Ovary (tissue), 3 donors: ENCODE results near the gene GOLGA3.

Source experiments
- POLR2A ChIP-seq: fragments of 450-650 bp; IDR thresholded peaks from one replicate; pipeline ENCODE4 v1.6.1; 2017; ENCODE audit warnings: antibody characterized with exemption, mild to moderate bottlenecking, moderate library complexity
- TF ChIP-seq, protein P1 (sequence below), 3 donors: fragments of 450-650 bp in 2 of 3; fragments of 200-600 bp in 1 of 3; IDR thresholded peaks; one replicate each; pipeline versions ENCODE4 v1.5.1 to v1.8.0; 2016 to 2022; ENCODE audit warnings: antibody characterized with exemption in 3 of 3, mild to moderate bottlenecking in 1 of 3
- donor health status: DM: no; HTN: no; CAD: no.

DNA sequence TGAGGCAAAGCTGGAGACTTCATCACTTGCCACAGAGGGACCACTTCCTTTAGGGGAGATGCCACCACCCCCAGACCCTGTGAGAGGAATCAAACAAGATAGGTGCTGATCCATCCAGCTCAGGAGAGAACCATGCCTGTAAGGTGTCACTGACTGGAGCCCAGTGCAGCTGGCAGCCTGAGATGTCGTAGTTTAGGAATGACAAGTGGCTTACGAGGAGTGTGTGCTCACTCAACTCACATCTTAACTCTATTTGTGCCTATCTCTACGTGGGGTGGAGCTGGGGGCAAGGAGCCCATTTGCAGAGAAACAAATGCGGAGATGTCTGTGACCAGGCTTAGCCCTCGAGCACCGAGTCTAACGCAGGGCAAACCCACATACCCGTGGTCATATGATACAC lies 32.9 kb upstream of the GOLGA3 start:
- no peak for TF ChIP-seq POLR2A
- TF ChIP-seq, protein P1, sequence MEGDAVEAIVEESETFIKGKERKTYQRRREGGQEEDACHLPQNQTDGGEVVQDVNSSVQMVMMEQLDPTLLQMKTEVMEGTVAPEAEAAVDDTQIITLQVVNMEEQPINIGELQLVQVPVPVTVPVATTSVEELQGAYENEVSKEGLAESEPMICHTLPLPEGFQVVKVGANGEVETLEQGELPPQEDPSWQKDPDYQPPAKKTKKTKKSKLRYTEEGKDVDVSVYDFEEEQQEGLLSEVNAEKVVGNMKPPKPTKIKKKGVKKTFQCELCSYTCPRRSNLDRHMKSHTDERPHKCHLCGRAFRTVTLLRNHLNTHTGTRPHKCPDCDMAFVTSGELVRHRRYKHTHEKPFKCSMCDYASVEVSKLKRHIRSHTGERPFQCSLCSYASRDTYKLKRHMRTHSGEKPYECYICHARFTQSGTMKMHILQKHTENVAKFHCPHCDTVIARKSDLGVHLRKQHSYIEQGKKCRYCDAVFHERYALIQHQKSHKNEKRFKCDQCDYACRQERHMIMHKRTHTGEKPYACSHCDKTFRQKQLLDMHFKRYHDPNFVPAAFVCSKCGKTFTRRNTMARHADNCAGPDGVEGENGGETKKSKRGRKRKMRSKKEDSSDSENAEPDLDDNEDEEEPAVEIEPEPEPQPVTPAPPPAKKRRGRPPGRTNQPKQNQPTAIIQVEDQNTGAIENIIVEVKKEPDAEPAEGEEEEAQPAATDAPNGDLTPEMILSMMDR (IDR thresholded peaks at IDR 0.05) = no peak
